ENCODE data around the gene GFRA3.

DNA sequence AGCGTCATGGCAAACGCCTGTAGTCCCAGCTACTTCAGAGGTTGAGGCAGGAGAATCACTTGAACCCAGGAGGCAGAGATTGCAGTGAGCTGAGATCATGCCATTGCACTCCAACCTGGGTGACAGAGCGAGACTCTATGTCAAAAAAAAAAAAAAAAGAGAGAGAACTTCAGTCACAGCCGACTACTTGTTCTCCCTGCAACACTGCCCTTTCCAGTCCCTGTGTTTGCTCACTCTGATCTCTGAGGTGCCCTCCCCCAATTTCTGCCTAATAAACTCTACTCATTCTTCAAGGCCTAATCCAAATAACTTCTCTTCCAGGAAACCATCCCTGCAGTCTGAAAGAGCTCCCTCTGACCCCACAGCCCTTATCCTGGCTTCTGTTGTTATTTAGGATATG is 28.1 kb downstream of the GFRA3 start:
- TF ChIP-seq, protein P1, sequence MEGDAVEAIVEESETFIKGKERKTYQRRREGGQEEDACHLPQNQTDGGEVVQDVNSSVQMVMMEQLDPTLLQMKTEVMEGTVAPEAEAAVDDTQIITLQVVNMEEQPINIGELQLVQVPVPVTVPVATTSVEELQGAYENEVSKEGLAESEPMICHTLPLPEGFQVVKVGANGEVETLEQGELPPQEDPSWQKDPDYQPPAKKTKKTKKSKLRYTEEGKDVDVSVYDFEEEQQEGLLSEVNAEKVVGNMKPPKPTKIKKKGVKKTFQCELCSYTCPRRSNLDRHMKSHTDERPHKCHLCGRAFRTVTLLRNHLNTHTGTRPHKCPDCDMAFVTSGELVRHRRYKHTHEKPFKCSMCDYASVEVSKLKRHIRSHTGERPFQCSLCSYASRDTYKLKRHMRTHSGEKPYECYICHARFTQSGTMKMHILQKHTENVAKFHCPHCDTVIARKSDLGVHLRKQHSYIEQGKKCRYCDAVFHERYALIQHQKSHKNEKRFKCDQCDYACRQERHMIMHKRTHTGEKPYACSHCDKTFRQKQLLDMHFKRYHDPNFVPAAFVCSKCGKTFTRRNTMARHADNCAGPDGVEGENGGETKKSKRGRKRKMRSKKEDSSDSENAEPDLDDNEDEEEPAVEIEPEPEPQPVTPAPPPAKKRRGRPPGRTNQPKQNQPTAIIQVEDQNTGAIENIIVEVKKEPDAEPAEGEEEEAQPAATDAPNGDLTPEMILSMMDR (IDR thresholded peaks at IDR 0.05): no peak
- TF ChIP-seq POLR2A (IDR thresholded peaks at IDR 0.05): no peak

Measured in prostate gland (tissue), 2 donors.